Measurements from ENCODE around the gene FAM227B.
"Not testable (repeated sequence)": the region's sequence is repeated elsewhere in the genome, so short reads cannot be mapped to it uniquely, and the experiment has no call there.

Gene FAM227B

GRCh38 chr15:49372366-49372765 lies 248.3 kb downstream of the FAM227B start:
- DNase-seq (ENCODE audit: low read depth), result no peak

DNA sequence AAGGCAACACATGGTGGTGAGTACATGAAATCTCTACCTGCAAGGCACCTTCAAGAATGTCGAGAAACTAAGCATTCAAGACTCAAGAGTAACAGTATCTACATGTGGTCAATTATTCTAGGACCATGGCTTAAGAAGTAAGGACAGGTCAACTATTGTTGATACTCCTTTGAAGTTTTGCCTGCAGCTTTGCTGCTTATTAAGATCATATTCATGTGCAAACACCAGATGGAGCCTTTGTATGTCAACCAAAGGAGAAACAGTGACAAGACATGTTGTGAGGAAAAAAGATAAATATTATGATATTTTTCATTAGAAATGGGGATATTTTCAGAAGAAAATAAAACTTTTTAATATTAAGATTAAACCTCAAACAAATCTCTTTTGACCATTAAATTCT lies 249.8 kb downstream of the FAM227B start:
- DNase-seq (ENCODE audit: low read depth), result no peak

- DNase-seq (ENCODE audit: low read depth), result no peak
Measured at GRCh38 chr15:49366496-49366895, 254.1 kb downstream of the FAM227B start.

DNA sequence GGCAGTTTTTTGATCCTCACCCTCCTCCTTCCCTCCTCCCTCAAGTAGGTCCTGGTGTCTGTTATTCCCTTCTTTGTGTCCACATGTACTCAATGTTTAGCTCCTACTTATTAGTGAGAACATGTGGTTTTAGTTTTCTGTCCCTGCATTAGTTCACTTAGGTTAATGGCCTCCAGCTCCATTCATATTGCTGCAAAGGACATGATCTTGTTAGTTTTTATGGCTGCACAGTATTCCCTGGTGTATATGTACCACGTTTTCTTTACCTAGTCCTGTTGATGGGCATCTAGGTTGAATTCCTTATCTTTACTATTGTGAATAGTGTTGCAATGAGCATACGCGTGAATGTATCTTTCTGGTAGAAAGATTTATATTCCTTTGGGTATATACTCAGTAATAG lies 259.2 kb downstream of the FAM227B start:
- no peak for DNase-seq (ENCODE audit: low read depth)

- DNase-seq (ENCODE audit: low read depth), result not testable (repeated sequence)
Measured at GRCh38 chr15:49354439-49354838, 266.2 kb downstream of the FAM227B start.

DNA sequence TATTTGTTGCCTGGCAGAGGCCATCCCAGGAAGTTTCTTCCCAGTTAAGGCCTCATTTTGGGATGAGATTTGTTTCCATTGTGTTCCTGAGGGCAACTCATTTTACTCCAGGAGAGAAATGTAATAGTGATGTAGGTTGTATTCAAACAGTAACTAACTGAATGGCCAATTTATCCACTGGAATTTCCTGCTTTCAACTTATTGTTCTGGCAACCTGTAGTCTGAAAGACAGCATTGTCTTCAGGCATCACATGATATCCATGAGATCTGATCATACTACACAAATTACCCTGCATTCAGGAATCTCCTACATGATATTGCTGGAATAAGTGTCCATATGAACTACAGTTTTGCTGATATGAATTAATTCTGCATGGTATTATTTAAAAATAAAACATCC lies 277.1 kb downstream of the FAM227B start:
- no peak for DNase-seq (ENCODE audit: low read depth)

- no peak for DNase-seq (ENCODE audit: low read depth)
Measured at GRCh38 chr15:49339656-49340055, 281.0 kb downstream of the FAM227B start.

GRCh38 chr15:49331951-49332350 lies 288.7 kb downstream of the FAM227B start:
- no peak for DNase-seq (ENCODE audit: low read depth)

DNA sequence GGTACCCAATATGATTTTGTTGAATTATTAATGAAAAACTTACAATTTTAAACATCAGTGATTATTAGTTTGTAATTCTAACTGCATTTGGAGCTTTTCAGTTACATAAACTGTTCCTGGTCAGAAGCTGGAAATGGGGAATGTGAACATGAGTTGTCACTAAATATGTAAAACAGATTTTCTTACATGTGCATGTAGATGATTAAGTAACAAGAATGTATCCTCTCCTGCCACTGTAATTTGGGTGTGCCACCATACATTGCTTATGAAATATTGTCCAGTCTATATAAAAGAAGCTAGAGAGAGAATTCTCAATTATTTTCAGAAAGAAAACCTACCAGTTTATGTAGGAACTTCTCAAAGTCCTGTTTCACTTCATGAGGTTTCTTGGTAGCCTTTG lies 289.2 kb downstream of the FAM227B start:
- DNase-seq (ENCODE audit: low read depth), result no peak

DNA sequence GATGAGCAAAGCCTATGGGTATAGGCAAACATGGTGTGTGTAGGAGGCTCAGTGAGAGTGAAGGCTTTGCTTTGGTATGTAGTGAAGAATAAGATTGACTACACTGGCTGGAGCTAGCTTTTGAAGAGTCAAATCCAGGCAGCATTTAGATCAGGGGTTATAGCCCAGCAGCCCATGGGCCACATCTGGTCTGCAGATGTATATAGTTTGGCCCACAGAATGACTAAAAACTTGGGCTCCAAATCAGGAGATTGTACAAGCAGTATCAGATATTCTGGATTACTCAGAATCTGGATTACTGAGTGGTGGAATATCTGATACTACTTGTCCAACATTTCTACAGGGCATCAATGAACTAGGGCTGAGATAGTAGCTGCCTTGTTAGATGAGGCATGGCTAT lies 290.5 kb downstream of the FAM227B start:
- no peak for DNase-seq (ENCODE audit: low read depth)

DNA sequence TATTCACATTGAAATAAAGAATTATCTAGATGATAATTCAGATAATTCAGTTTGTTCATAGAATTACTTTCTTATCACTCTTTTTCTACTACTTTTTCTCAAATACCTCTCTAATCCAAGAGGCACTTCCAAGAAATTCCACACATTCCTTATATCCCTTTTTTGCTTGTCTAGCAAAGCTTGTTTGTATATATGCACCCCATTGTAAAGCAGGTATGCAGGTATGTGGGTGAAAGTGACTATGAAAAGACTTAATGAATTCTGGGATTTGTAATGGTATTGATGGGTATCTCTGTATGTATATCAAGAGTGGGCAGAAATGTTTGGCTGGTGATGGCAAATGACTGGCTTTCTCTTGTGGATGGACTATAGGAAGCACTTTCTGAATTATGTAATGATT lies 291.7 kb downstream of the FAM227B start:
- no peak for DNase-seq (ENCODE audit: low read depth)

- no peak for DNase-seq (ENCODE audit: low read depth)
Measured at GRCh38 chr15:49327927-49328326, 292.7 kb downstream of the FAM227B start.

- DNase-seq (ENCODE audit: low read depth), result no peak
Measured at GRCh38 chr15:49323207-49323606, 297.4 kb downstream of the FAM227B start.

DNA sequence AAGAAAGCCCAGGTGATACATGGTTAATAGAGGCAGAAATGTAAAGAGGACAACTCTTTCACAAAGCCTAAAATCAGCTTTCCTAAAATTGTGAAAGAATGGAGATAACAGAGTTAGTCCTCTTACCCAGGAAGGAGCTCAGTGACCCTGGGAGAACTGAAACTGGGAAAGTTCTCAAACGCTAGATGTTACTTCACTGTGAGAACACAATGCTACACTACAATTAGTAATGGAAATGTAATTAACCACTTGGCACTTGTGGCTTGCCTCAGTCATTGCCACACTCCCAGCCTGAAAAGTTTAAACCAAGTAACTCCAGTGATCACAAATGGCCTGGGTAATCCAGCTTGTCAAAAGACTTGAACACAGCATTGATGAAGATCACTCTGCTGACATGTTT lies 300.3 kb downstream of the FAM227B start:
- DNase-seq (ENCODE audit: low read depth), result no peak

GRCh38 chr15:49315391-49315823 lies 305.2 kb downstream of the FAM227B start:
- no peak for DNase-seq (ENCODE audit: low read depth)

- DNase-seq (ENCODE audit: low read depth), result no peak
Measured at GRCh38 chr15:49314716-49315115, 305.9 kb downstream of the FAM227B start.

- DNase-seq (ENCODE audit: low read depth), result no peak
Measured at GRCh38 chr15:49313650-49314049, 307.0 kb downstream of the FAM227B start.

DNA sequence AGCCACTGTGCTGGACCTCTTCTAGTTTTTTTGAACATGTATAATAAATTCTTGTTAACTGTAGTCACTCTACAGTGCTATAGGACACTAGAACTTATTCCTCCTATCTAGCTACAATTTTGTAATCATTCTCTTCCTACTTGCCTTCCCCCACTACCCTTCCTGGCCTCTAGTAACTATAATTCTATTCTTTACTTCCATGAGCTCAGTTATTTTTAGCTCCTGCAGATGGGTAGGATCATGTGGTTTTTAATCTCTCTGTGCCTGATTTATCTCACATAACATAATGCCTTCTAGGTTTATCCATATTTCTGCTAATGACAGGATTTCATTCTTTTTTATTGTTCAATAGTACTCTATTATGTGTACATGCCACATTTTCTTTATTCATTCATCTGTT lies 310.7 kb downstream of the FAM227B start:
- DNase-seq (ENCODE audit: low read depth), result no peak

DNA sequence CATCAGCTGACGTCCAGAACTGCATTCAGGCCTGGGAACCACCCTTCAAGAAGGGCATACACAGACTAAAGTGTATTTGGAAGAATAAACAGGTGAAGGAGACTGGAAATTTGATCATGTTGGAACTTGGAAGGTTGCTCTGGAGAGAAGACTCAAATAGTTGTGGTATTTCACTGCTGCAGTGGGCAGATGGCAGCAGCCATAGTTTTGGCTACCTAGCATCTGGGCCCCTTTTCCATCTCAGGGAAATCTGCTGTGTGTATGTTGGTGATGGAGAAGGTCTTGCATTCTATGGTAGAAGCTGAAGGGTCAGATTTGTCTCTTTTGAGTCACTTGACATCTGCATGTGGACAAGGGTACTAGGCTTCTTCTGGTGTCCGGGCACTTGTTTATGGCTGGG lies 311.9 kb downstream of the FAM227B start:
- no peak for DNase-seq (ENCODE audit: low read depth)

DNA sequence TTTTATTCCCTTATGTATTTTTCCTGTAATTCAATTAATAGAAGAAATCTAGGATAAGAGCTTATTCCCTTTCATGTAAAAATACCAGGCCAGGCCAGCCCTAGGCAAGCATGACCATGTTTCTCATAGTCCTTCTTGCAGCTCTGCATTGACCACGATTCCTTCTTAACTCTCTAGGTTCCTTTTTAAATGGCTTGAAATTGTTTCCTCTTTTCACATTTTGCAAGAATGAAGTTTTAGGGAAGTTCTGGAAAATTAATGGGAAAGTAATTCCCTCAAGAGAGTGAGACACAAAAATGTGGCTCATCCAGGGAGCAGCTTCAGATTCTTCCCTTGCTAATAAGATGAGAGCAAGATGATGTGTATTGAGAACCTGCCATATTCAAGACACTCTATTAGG lies 314.1 kb downstream of the FAM227B start:
- no peak for DNase-seq (ENCODE audit: low read depth)

DNA sequence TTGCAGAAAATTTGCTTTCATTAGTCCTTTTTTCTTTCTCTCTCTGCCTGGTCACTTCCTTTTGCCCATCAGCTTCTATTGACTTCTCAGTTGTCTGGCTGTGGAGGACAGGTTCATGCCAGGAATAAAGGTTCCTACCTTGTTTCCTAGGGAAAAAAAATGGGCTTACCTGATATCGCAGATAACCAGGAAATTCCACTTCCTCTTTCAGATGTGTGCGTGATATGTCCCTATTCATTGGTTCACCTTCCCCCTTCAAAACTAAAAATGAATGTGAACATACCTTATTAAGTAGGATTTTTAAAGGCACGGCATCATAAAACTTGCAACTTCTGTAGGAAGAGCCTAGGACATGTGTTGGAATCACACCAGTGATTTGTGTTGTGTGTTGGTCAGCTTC lies 317.6 kb downstream of the FAM227B start:
- no peak for DNase-seq (ENCODE audit: low read depth)

GRCh38 chr15:49301562-49301961 lies 319.1 kb downstream of the FAM227B start:
- DNase-seq (ENCODE audit: low read depth), result no peak

DNA sequence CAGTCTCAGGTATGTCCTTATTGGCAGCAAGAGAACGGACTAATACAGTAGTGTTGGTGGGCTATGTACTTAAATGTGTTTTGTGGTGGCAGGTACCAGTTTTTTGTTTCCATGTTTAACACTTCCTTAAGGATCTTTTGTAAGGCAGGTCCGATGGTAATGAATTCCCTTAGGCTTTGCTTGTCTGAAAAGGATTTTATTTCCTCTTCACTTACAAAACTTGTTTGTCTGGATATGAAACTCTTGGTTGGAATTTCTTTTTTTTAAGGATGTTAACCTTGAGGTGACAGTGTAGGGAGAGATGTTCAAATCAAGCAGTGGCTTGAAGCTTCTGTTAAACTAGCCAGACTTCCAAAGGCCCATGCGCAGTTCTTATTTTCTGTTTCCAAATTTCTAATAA lies 319.8 kb downstream of the FAM227B start:
- DNase-seq (ENCODE audit: low read depth), result no peak

DNA sequence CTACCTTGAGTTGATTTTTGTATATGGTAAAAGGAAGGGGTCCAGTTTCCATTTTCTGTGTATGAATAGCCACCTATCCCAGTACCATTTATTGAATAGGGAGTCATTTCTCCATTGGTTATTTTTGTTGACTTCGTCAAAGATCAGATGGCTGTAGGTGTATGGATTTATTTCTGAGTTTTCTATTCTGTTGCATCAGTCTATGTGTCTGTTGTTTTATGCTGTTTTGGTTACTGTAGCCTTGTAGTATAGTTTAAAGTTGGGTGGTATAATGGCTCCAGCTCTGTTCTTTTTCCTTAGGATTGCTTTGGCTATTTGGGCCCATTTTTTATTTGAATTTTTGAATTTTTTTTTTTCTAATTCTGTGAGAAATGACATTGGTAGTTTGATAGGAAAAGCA lies 323.0 kb downstream of the FAM227B start:
- DNase-seq (ENCODE audit: low read depth), result no peak

DNA sequence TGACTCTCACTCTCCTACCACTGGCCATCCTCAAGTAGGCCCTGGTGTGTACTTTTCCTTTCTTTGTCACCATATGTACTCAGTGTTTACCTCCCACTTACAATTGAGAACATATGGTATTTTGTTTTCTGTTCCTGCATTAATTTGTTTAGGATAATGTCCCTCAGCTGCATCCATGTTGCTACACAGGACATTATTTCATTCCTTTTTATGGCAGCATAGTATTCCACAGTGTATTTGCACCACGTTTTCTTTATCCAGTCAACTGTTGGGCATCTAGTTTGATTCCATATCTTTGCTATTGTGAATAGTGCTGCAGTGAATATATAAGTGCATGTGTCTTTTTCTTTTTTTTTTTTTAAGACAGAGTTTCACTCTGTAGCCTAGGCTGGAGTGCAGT lies 324.4 kb downstream of the FAM227B start:
- no peak for DNase-seq (ENCODE audit: low read depth)
